GM13976 (cell line): ENCODE data around the gene MSH3.
"Not testable (repeated sequence)": the region's sequence is repeated elsewhere in the genome, so short reads cannot be mapped to it uniquely, and the experiment has no call there.

ENCODE experiments used
- DNase-seq: peaks from one replicate; pipeline ENCODE4 v3.0.0; 2012; ENCODE audit warnings: low spot score
- CTCF ChIP-seq: IDR thresholded peaks from 2 replicates; pipeline ENCODE4 v1.5.1; 2012; ENCODE audit warnings: borderline replicate concordance, mild to moderate bottlenecking; ENCODE audit not compliant: insufficient read depth; ENCODE audit errors: extremely low read depth, missing control alignments, control extremely low read depth
- in situ Hi-C: fragments of 300-500 bp; cut with MboI; formaldehyde crosslinking; loops from one replicate; pipeline ENCODE4 v1.12.0; 2022; ENCODE audit warnings: low sequenced_read_pairs, mixed read lengths, inconsistent platforms; ENCODE audit not compliant: unreplicated experiment

MSH3 gene

DNA sequence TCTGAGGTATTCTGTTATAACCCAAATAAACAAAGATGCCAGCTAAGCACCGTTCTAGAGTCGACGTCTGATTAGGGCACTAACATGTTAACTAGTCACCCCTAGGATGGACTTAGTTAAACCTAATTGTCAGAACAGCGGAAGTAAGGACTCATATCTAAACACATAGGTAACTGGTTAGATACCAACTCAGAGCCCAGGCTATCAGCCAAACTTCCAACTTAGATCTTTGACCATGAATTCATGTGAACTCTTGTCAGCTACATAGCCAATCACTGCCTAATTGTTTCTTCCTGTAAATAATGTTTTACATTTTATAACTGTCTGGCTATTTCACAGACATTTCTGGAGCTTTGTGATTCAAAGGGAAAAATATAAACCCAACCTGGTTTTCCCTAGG is 84.6 kb downstream of the MSH3 start:
- DNase-seq = no peak
- no peak for TF ChIP-seq CTCF
- in situ Hi-C loops = no loop called here

- in situ Hi-C loops = no loop called here
- TF ChIP-seq CTCF = no peak
- no peak for DNase-seq
These were observed 85.0 kb downstream of the MSH3 start for GRCh38 chr5:80739496-80739895.

GRCh38 chr5:80739898-80740297 is 85.4 kb downstream of the MSH3 start:
- TF ChIP-seq CTCF = no peak

DNA sequence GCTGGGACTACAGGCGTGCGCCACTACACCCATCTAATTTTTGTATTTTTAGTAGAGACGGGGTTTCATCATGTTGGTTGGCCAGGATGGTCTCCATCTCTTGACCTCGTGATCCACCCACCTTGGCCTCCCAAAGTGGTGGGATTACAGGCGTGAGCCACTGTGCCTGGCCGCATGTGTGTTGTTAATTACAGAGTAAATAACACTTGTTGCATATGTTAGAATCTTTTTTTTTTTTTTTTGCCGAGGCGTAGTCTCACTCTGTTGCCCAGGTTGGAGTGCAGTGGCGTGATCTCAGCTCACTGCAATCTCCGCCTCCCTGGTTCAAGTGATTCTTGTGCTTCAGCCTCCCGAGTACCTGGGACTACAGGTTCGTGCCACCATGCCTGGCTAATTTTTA is 86.0 kb downstream of the MSH3 start:
- in situ Hi-C loops, DNase-seq: not testable (repeated sequence)

More at GRCh38 chr5:80739898-80740297, 85.4 kb downstream of the MSH3 start:
- DNase-seq = no peak
- in situ Hi-C loops = no loop called here

DNA sequence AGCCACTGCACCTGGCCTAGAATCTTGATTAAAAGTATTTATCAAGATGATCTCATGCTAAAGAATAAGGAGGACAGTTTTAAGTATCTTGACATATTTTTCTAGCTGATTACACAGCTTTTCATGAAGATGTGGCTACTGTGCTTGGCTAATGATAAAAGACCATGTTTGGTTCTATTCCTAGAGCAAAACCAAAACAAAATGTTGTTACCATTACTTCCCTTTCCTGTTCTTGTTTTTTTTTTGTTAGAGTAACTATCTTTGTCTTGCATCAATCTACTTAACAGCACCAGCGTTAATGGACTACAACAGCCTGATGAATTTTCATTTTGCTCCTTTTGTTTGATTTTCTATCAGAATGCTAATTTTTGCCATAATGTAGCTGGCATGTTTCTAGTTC is 86.5 kb downstream of the MSH3 start:
- in situ Hi-C loops = no loop called here
- DNase-seq = no peak
- TF ChIP-seq CTCF = no peak

DNA sequence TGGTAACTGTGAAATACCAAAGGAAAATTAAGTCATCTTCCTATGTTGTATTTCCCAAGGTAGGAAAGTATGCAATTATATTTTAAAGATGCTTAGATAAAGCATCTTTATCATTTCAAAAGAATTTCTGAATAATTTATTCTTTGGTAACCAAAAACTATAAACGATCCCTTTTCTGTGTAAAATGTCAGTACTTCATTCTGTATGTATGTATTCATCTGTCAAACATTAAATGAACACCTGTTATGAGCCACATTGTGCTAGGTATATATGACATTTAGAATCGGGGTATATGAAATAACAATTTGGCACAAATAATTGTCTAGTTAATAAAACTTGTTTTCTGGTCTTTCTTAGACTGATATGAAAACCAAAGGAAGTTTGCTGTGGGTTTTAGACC is 89.7 kb downstream of the MSH3 start:
- in situ Hi-C loops = no loop called here
- no peak for TF ChIP-seq CTCF
- DNase-seq = no peak

DNA sequence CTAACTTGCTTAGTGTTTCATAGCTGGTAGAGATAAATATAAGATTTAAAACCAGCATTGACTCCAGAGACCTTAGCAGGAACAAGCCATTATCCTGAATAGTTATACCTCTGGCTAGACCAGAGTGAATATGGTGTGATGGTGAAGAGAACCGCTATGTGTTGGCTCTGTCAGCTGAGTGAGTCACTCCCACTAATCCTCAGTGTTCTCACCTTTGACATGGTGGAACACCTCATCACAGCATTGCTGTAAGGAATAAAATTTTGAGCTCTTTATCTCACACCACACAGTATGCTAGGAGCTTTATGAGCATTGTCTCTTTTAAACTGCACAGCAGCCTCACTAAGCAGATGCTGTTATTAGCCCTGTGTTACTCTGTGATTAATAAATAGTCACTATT is 91.0 kb downstream of the MSH3 start:
- TF ChIP-seq CTCF = no peak
- no peak for DNase-seq
- in situ Hi-C loops = no loop called here
